MCF 10A (cell line): ENCODE measurements around the gene KIRREL3. TPM values are rescaled to one million over a fixed set of nuclear protein-coding genes. Genes with fewer than 3 reads are reported as not detected.

Experiments used
- BruUV-seq: library from RNA; stranded (reverse); fragments of 400-500 nt; replicated peaks from 2 replicates; lab custom pipeline; 2021; lab: Mats Ljungman, UMichigan
- CTCF ChIA-PET: fragments of 300-600 bp; sonication (Branson Sonifier 250); formaldehyde crosslinking; extraction: SDS; loops from one replicate; lab custom pipeline; 2021; ENCODE audit warnings: antibody characterized with exemption, inconsistent platforms; lab: Yijun Ruan, JAX
- POLR2A ChIA-PET: fragments of 300-600, 350-650 bp; sonication (Branson Sonifier 250); formaldehyde crosslinking; extraction: SDS; loops from one replicate; lab custom pipeline; 2020; ENCODE audit warnings: antibody characterized with exemption, inconsistent platforms; lab: Yijun Ruan, JAX
- DNase-seq: peaks from one replicate; pipeline ENCODE4 v3.0.0-alpha.2; 2018; ENCODE audit not compliant: unreplicated experiment
- H3K27ac Mint-ChIP-seq: one replicate; pipeline ENCODE4 v1.8.0; 2022; ENCODE audit warnings: mild to moderate bottlenecking, low read depth, mixed read lengths; ENCODE audit not compliant: unreplicated experiment
- H3K27me3 Mint-ChIP-seq: one replicate; pipeline ENCODE4 v1.8.0; 2022; ENCODE audit warnings: mixed read lengths; ENCODE audit not compliant: insufficient read depth, unreplicated experiment
- H3K36me3 Mint-ChIP-seq: one replicate; pipeline ENCODE4 v1.8.0; 2022; ENCODE audit warnings: mild to moderate bottlenecking, moderate library complexity, mixed read lengths; ENCODE audit not compliant: insufficient read depth, unreplicated experiment
- H3K4me1 Mint-ChIP-seq: one replicate; pipeline ENCODE4 v1.8.0; 2022; ENCODE audit warnings: mixed read lengths; ENCODE audit not compliant: insufficient read depth, unreplicated experiment
- H3K4me3 Mint-ChIP-seq: one replicate; pipeline ENCODE4 v1.8.0; 2022; ENCODE audit warnings: mild to moderate bottlenecking, moderate library complexity, mixed read lengths; ENCODE audit not compliant: unreplicated experiment
- H3K9me3 Mint-ChIP-seq: one replicate; pipeline ENCODE4 v1.8.0; 2022; ENCODE audit warnings: mixed read lengths; ENCODE audit not compliant: unreplicated experiment
- intact Hi-C: fragments of 100-400 bp; cut with micrococcal nuclease; formaldehyde crosslinking; loops from 2 replicates; pipeline ENCODE4 v1.14.1; 2022
- total RNA-seq: library from RNA; stranded (reverse); gene quantifications from 2 replicates; pipeline ENCODE4 v1.2.3, GENCODE V29; 2022
- TF ChIP-seq, protein P1 (sequence below): fragments of 200-600 bp; IDR thresholded peaks from one replicate; pipeline ENCODE4 v1.8.0; 2022; ENCODE audit warnings: antibody characterized with exemption, mild to moderate bottlenecking; ENCODE audit not compliant: unreplicated experiment

KIRREL3 gene
- total RNA-seq, 1 experiment from 2014 or later: not detected

DNA sequence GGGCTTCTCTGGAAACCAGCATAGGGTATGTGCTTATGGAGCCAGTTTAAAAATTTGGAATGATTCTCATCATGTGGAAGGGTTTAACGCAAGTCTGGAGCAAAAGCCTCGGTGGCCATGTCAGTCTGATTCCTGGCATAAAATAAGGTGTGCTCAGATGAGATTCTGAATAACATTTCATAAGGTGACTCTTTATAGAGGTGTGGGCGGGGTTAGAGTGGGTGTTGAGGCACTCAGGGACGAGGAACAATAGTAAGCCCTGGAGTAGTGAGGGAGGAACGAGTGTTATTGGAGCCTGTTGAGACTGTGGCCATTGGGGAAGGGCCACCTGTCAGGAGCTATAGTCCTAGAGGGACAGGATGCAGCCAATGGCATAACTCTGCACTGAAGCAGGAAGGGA lies 13.0 kb upstream of the KIRREL3 start:
- H3K4me1 Mint-ChIP-seq: no peaks in the 10 kb centered on the region
- CTCF ChIA-PET: no interaction called here
- H3K9me3 Mint-ChIP-seq: peaks cover 22% of the 10 kb centered on the region
- H3K27ac Mint-ChIP-seq: no peak overlapping the region
- POLR2A ChIA-PET: no interaction called here
- H3K4me3 Mint-ChIP-seq: no peak overlapping the region
- no peak for DNase-seq
- TF ChIP-seq, protein P1, sequence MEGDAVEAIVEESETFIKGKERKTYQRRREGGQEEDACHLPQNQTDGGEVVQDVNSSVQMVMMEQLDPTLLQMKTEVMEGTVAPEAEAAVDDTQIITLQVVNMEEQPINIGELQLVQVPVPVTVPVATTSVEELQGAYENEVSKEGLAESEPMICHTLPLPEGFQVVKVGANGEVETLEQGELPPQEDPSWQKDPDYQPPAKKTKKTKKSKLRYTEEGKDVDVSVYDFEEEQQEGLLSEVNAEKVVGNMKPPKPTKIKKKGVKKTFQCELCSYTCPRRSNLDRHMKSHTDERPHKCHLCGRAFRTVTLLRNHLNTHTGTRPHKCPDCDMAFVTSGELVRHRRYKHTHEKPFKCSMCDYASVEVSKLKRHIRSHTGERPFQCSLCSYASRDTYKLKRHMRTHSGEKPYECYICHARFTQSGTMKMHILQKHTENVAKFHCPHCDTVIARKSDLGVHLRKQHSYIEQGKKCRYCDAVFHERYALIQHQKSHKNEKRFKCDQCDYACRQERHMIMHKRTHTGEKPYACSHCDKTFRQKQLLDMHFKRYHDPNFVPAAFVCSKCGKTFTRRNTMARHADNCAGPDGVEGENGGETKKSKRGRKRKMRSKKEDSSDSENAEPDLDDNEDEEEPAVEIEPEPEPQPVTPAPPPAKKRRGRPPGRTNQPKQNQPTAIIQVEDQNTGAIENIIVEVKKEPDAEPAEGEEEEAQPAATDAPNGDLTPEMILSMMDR: no peak
- no TSS peak for BruUV-seq
- intact Hi-C loops: no loop called here
- no peaks in the 10 kb centered on the region for H3K27me3 Mint-ChIP-seq
- H3K36me3 Mint-ChIP-seq: no peaks in the 10 kb centered on the region

DNA sequence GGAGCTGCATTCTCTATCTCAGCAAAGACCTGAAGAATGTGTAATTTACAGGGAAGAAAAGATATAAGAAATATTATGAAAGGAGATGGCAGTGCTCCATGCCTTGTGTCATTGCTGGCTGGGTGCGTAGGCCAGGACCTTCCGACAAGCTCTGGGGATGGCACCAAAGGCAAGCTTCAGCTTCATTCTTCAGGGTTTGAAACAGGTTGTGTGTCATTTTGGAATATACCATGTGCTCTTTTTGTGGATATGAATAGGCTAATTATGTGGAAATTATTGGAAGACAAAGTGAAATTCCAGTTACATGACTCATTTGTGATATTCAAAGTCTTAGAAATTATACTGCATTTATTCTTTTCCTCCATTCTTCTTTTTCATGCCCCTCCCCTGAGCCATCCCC lies 5.7 kb upstream of the KIRREL3 start:
- ChIA-PET POLR2A (no interaction called here), CTCF (no interaction called here)
- Mint-ChIP-seq H3K4me1 (no peaks in the 10 kb centered on the region), H3K36me3 (no peaks in the 10 kb centered on the region), H3K4me3 (no peak overlapping the region), H3K9me3 (no peaks in the 10 kb centered on the region), H3K27me3 (no peaks in the 10 kb centered on the region), H3K27ac (no peak overlapping the region)
- DNase-seq: no peak
- no TSS peak for BruUV-seq
- TF ChIP-seq, protein P1: no peak
- intact Hi-C loops: no loop called here

DNA sequence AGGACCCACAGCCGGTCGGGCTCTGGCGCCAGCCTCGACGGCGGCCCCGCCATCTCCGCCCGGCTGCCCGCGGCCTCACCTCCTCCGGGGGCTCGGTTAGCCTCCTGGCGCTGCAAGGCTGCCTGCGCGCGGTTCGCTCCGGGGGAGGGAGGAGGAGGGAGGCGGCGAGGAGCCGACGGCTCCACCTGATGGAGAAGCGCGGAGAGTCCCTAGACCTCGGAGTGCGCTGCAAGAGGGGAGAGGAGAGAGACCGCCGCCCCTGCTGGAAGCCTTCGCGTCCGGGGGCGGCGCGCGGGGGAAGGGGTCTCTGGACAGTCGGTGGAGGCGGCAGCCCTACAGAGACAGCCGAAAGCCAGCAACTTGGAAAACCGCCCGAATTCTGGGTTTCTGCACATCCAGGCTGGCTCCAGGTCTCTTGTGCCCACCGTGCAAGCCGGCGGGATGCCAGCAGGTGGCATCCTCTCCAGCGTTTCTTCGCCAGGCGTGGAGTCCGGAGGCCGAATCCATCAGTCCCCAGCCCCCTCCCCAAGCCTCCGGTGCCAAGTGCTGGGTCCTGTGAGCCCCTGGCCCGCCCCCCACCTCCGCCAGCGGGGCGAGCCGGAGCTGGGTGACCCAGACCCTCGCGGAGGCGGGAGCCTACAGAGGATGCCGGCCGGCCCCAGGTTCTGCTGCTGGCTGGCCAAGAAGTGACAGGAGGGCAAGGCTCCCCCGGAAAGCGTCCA lies 2.9 kb upstream of the KIRREL3 start:
- Mint-ChIP-seq H3K9me3 (no peaks in the 10 kb centered on the region), H3K4me3 (no peak overlapping the region), H3K36me3 (no peaks in the 10 kb centered on the region), H3K27ac (no peak overlapping the region), H3K27me3 (no peaks in the 10 kb centered on the region), H3K4me1 (no peaks in the 10 kb centered on the region)
- POLR2A ChIA-PET: no interaction called here
- no TSS peak for BruUV-seq
- no peak for DNase-seq
- TF ChIP-seq, protein P1: no peak
- CTCF ChIA-PET: interaction anchor here (0.7 kb wide), 1 partner anchor 384 kb away, joined by 7 read pairs; no protein-coding TSS in a partner anchor
- intact Hi-C loops: no loop called here

DNA sequence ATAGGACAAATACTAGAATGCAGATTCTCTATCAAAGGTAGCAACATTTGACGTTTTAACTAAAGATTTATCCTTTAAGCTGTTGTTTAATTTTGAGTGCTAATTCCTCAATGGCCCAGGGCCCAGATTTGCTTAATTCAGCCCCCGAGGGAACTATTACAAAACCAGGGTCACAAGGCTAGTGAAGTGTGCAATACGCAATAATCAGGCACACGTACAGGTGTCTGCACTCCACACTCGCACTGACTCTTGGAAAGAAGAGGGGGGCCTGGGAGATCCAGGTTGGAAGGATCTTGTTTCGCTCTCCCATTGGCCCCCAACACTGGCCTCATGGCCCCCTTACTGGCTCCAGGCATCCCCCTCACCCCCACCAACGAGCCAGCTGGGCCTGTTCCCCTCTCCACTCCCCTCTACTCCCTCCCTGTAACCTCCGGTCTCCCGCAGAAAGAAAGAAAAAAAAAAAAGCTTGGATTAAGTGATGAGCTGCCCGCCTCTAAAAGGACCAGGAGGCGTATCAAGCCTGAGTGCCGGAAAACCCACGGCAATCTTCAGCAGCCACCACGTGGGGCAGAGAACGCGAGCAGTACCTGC lies 2.2 kb upstream of the KIRREL3 start:
- CTCF ChIA-PET: interaction anchor here (0.6 to 0.7 kb wide), 3 partner anchors 344 to 683 kb away, joined by 3 to 7 read pairs (median 3); no protein-coding TSS in a partner anchor
- H3K36me3 Mint-ChIP-seq: no peaks in the 10 kb centered on the region
- POLR2A ChIA-PET: no interaction called here
- no peak overlapping the region for H3K27ac Mint-ChIP-seq
- TF ChIP-seq, protein P1: no peak
- H3K4me1 Mint-ChIP-seq: no peaks in the 10 kb centered on the region
- no TSS peak for BruUV-seq
- H3K27me3 Mint-ChIP-seq: no peaks in the 10 kb centered on the region
- intact Hi-C loops: no loop called here
- no peak for DNase-seq
- H3K9me3 Mint-ChIP-seq: no peaks in the 10 kb centered on the region
- H3K4me3 Mint-ChIP-seq: no peak overlapping the region
